HG03442 (cell line): ENCODE results near the gene LIN7C.
"Not testable (repeated sequence)": the region's sequence is repeated elsewhere in the genome, so short reads cannot be mapped to it uniquely, and the experiment has no call there.

Experiments used
- ATAC-seq: cut with Tn5 transposase; IDR thresholded peaks from one replicate; pipeline ENCODE4 v1.9.1; 2021; ENCODE audit warnings: mild to moderate bottlenecking, moderate library complexity; ENCODE audit not compliant: unreplicated experiment

Gene LIN7C, protein sequence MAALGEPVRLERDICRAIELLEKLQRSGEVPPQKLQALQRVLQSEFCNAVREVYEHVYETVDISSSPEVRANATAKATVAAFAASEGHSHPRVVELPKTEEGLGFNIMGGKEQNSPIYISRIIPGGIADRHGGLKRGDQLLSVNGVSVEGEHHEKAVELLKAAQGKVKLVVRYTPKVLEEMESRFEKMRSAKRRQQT

DNA sequence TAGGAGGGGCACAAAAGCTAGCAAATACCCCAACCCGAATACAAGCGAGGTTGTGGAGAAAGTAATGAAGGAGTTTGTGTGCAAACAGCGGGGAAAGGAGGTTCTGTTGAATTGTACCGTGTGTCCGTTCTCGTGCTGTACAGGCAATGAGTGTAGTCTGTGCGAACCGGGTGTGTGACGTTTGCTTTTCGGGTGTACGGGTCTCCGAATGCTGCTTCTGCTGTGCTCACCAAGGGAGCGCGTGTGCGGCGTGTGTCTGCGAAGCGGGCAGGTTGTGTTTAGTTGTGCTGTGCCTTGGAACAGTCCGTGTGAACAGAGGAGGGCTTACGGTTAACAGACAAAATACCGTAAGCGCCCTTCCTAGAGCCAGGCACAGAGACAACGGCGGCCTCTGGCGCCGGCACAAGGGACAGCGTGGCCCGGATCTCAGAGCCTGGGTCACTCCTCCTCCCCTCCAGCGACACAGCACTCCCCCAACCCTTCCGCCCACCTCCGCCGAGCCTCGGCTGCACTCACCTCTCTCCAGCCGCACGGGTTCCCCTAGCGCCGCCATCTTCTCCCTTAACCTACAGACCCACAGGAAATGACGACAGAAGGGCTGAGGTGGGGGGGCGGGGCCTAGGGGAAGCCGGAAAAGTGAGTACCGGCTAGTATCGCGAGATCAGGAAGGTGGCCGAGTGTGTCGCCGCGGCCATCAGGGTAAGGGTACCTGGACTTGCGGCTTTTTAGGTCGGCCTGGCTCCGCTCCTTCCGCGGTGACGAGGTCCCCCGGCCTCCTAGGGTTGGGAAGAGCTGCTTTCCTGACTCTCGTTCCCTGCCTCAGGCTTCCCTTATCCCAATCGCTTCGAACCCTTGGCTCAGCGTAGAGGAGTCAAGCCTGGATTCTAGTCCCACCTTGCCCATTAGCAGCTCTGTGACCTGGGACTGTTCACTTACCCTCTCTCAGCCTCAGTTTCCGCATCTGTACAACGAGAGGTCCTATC is at the start of gene LIN7C:
Gene LIN7C, minus strand, starts transcription at position 570 of the 983 bp plus-strand sequence. Its CDS starts 17 bp downstream, at position 553.
- peak; percentile 93 for ATAC-seq

DNA sequence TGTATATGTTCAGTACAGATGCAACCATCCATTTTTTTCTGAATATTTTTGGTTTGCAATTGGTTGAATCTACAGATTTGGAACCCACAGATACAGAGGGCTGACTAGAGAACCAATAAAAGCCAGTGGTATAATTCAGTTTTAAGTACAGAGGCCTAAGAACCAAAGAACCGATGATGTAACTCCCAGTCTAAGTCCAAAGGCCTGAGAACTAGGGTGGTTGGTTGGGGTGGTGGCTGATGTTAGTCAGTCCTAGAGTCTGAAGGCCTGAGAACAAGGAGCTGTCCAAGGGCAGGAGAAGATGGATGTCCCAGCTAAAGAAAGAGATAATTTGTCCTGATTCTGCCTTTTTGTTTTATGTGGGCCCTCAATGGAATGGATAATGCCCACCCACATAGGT is 48.7 kb upstream of the LIN7C start:
- ATAC-seq = no peak

DNA sequence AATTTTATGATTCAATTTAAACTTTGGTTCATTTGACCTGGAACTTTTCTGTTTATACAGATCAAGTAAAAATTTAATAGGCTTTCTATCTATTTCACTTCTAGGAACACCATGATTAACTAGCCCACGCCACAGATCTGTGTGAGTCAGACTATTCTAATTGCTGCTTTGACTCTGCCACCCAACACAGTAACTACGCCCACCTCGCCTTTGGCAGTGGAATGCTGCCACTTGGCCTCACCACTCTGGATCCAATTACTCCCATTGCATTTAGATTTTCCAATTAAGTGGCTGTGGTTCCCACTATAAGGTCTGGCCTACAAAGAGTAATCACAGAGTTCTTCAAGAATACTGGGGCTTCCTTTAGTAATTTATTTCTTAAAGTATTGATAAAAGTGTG is 46.6 kb upstream of the LIN7C start:
- no peak for ATAC-seq

DNA sequence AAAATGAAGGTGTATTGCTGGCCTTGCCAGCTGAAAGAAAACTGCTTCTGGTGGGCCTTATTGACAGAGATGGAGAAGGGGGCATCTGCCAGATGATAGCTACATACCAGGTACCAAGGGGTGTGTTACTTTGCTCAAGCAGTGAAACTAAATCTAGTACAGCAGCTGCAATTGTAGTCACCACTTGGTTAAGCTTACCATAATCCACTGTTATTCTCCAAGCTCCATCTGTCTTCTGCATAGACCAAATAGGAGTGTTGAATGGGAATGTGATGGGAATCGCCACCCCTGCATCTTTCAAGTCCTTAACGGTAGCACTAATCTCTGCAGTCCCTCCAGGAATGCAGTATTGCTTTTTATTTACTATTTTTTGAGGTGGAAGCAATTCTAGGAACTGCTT is 45.8 kb upstream of the LIN7C start:
- ATAC-seq = no peak

DNA sequence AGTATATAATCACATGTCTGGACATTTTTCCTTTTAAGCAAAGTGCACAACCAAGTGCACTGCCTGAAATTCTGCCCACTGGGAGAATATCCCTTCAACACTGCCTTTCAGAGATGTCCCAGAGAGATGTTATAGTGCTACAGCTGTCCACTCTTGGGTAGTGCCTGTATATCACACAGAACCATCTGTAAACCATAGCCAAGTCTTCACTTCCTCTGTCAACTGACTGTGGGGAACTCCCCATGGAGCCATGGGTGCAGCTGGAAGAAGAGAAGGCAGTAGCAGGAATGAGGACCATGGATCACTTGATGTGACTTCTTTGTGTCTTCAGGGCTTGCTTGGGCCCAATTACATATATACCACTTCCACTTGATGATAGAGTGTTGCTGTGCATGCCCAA is 44.6 kb upstream of the LIN7C start:
- ATAC-seq = no peak

DNA sequence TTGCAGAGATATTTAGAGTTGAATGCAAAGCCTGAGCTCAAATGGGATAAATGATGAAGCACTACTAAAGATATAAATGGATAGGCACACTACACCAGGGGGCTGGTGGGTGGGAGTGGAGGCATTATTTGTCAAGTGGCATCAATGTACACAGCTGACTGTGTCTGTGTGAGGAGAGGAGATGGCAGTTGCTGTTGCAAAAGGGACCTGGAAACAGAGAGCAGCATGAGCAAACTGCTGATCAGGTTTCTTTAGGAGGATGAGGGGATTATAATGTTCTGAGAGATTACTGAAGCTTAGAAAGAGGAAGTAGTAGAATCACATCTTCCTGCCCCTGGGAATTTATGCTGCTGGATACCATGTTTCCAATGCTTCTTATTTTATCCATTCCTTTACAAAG is 39.4 kb upstream of the LIN7C start:
- no peak for ATAC-seq

DNA sequence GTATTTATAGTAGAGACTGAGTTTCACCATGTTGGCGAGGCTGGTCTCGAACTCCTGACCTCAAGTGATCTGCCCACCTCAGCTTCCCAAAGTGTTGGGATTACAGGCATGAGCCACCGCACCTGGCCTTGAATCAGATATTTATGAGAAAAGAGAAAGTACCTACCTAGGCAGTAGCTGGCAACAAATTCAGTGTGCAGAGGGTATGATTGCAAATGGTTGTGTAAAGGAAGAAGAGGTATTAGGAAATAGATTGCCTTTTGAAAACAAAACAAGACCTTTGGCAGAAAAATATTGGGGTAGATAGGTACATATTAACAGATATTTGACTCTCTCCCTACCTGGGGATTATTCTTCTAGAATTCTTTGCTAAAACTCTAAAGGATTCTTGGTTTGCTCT is 38.5 kb upstream of the LIN7C start:
- ATAC-seq = no peak

DNA sequence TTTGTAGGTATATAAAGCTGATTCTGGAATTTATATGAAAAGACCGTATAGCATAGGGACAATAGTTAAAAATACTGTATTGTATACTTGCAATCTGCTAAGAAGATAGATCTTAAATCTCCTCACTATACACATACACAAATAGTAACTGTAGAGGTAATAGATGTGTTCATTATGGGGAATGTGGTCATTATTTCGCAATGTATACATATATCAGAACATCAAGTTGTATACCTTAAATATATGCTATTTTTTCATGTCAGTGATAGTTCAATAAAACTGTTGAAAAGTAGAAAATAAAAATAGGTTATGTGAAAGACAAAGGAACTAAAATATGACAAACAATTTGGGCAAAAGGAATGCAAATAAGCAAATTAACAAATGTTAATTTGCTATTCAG is 35.2 kb upstream of the LIN7C start:
- no peak for ATAC-seq

DNA sequence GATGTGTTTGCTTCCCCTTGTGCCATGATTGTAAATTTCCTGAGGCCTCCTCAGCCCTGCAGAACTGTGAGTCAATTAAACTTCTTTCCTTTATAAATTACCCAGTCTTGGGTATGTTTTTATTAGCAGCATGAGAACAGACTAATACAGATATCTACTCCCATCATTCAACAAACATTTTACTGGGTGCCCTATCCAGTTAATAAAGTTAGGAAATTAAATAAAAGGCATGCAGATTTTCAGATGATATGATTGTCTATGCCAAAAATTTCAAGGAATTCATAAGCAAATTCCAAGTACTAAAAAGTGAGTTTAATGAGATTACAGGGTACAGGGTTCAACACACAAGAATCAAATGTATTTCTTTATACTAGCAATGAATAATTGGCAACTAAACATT is 33.5 kb upstream of the LIN7C start:
- no peak for ATAC-seq

DNA sequence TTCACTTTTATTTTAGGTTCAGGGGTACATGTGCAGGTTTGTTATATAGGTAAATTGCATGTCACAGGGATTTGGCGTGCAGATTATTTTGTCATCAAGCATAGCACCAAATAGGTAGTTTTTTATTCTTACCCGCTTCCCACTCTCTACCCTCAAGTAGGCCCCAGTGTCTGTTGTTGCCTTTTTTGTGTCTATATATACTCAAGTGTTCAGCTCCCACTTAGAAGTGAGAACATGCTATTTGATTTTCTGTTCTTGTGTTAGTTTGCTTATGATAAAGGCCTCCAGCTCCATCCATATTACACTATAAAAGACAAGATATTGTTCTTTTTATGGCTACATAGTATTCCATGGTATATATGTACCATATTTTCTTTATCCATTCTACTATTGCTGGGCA is 28.5 kb upstream of the LIN7C start:
- no peak for ATAC-seq

DNA sequence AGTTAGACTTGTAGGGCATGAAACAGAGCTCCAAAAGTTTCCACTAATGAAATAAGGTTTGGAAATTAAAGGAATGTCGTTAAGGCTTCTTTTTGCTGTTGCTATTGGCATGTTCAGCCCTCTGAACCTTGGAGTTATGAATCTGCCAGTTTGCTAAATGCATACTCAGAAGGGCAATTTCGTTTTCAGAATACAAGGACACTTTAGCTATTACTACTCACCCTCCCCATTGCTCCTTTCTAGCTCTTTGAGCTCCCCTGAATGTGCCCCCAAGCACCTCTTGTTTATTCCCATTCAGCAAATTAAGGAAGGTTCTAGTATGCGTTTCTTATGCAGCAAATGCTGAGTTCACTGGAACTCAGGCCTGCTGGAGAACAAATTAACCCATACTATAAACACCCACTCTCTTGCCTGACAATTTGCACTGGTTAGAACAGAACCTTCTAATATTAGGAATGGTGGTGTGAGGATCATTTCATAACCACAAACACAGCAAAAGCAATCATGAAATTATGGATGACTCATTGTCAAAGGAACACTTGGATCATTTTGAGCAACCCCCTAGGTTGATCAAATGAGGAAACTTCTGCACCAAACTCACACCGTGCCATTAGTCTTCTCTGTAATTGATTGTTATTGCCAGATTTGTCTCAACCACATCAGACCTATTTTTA is 26.2 kb upstream of the LIN7C start:
- no peak for ATAC-seq

DNA sequence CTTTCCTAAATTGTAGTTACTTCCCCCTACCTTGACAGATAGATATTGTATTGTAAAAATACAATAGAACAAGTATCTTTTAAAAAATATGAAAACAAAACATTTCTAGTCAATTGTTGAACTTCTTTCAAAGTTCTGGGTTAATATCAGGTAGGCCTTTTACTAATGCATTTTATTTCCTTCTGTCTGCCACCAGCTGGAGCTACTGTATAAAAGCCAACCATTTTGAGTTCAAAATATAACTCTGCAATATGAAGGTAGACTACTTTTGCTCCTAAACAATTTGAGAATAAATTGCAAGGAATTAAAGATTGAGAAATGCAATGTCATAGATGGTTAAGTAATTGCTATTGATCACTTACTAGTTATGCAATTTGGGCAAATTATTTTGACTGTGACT is 22.1 kb upstream of the LIN7C start:
- no peak for ATAC-seq

DNA sequence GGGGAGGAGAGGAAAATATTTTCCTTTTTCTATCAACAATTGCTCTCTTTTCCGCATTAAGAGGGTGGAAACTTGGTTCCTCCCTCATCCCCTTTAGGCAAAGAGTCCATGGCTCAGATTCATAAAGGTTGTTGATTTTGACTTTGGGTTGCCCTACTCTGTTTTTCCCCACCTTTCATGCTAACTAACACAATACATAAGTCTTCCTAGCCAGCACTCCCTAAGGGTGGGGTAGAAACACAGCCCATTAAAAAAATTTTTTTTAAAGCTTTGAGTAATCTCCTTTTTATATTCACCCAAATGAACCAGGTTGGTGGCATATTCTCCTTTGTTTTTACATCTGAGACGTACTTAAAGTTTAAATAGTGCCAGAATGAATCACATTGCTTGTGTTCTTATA is 20.0 kb upstream of the LIN7C start:
- no peak for ATAC-seq

DNA sequence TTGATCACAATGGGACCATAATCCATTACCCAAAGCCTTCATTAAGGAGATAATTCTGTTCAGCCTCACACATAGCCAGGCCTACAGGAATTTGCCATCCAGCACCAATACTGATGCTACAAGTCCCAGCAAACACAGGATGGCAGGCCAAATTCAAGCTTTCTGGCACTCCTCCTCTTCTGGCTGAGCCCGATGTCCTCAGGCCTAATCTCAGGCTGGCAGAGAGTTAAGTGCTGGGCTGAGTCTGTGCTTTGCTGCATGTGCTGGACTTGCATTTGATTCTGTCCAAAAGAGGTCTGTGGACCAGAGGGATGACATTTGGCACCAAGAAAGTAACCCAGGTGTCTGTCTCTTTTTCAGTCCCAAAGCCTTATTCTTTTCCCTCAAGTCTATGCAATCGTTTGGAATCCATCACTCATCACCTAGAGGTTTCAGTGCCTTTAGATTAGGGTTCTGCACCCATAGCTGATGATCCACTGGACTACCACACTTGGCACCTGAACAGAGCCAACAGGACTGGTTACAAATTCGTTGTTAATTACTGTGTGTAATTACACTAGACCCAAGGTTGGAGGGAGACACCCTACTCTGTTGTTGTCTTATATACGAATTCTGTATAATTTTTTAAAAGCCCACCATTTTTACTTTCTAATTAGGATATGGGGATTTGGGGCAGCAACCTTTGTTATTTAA is 19.4 kb upstream of the LIN7C start:
- ATAC-seq = no peak

DNA sequence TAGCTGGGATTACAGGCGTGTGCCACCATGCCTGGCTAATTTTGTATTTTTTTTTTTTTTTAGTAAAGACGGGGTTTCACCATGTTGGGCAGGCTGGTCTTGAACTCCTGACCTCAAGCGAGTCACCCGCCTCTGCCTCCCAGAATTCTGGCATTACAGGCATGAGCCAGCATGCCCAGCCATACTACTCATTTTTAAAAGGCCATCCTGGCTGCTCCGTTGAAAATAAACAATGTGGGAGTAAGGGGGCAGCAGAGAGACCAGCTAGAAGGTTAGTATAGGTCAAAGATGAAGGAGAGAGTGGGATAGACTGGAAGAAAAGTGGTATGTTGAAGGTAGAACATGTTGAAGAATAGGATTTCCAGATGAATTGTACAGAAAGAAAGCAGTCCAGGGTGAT is 17.6 kb upstream of the LIN7C start:
- ATAC-seq = no peak

DNA sequence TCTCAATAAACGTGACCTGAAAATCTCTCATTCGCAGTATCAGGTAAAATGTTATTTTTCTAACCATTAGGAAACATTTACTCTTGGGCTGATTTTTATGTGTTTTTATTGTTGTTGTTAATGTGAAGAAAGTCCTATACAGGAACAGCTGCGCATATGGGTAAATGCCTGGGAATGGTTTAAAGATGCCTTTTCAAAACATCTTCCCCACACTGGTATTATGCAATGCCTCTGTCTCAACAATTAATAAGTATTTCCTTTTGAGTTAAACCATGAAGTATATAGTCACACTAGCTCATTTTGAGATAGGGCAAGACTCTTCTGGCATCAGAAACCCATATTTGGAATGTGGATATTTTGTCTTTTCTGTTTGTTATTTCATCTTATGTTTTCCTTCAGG is 13.7 kb upstream of the LIN7C start:
- ATAC-seq = no peak

DNA sequence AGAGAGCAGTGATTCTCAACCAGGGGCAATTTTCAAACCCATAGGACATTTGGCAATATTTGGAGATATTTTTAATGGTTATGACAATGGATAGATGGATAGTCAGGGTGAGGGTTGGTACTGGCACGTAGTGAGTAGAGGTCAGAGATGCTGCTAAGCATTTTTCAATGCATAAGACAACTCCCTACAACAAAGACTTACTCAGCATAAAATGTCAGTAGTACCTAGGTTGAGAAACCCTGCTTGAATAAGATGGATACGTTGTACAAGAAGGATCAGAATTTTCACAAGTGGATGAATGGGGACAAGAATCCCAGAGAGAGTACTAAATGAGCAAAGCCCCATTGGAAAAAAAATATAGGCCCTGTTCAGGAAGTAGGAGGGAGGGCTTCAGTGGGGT is 11.9 kb upstream of the LIN7C start:
- ATAC-seq = no peak

DNA sequence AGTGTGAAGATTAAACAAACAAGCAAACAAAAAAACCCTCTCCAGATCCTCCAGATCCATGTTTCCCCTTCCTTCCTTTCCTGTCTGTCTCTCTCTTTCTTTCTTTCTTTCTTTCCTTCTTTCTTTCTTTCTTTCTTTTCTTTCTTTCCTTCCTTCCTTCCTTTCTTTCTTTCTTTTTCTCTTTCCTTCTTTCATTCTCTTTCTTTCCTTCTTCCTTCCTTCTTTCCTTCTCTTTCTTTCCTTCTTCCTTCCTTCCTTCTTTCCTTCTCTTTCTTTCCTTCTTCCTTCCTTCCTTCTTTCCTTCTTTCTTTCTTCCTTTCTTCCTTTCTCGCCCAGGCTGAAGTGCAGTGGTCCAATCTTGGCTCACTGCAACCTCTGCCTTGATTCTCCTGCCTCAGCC is 10.9 kb upstream of the LIN7C start:
- ATAC-seq = not testable (repeated sequence)

DNA sequence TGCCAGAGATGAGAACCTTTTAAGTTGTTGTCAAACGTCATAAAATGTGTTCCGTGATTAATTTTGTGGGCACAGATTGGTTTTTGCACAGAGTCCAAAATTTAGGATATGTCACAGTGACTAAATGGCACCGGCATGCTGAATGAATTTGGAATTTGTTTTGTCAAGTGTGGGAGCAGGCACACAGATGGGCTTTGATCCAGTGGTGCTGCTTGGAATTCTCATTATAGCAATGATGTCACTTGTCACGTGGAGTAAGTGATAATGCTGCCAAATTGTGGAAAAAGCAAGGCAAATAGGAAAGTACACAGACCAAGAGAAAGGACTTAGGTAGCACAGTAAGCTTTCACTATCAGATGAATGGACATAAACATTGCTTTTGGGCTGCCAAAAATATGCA is 8.0 kb upstream of the LIN7C start:
- ATAC-seq = no peak

DNA sequence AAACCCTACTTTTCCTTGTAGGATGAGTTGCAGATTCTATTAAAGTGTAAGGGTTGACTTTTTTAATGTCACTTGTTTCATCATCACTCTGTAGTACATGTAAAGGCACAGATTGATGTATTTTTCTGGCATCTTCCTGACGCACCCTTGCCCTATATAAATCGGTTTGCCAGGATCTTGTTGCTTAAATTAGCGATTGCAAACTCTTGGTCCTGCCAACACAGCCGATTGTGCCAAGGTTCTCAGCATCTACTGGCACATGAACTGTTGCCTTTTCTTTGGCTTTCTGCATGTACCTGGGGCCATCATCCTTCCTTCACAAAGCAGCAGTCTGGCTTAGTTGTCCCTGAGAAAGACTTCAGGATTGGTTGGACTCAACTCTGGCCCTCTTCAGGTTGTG is 7.5 kb upstream of the LIN7C start:
- ATAC-seq = no peak

DNA sequence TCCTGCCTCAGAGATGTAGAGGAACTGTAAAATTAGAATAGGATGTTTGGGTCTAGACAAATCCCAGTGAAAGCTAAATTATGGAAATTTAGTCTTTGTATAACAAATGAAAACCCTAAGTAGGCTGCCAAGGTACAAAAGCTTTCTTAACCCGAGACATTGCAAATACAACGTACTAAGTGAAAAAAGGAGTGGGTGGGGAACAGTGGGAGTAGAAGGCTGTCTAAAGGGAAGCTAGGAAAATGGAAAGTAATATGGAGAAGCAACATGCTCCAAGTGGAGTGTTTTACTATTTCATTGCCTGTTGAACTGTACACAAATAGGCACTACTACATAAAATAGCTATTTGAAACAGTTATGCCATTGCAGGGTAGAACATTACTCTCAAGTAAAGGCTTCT is 6.8 kb upstream of the LIN7C start:
- no peak for ATAC-seq
